A673 (cell line): Measurements from ENCODE around the gene ROGDI.

Source experiments
- CTCF ChIP-seq: fragments of 300-800, 200-600 bp; sonication (generic); conservative IDR thresholded peaks from 2 replicates; pipeline ENCODE4 v1.5.1; 2017; ENCODE audit warnings: low read depth, mild to moderate bottlenecking, antibody characterized with exemption, low read length, moderate library complexity, mixed read lengths
- EZH2 ChIP-seq: fragments of 200-600 bp; sonication (generic); IDR thresholded peaks from 2 replicates; pipeline ENCODE4 v1.6.1; 2017; ENCODE audit warnings: borderline replicate concordance, low read depth, mild to moderate bottlenecking, mixed read lengths, antibody characterized with exemption, low read length; ENCODE audit not compliant: poor library complexity, severe bottlenecking

- TF ChIP-seq CTCF, result no peak
- TF ChIP-seq EZH2, result no peak
These were observed 12.2 kb downstream of the ROGDI start for GRCh38 chr16:4790261-4790660.
